ENCODE results near the gene DDO. TPM values are rescaled to one million over a fixed set of nuclear protein-coding genes. Genes with fewer than 3 reads are reported as not detected.

The DDO gene
- total RNA-seq, 2 experiments from 2014 or later, result not detected

DNA sequence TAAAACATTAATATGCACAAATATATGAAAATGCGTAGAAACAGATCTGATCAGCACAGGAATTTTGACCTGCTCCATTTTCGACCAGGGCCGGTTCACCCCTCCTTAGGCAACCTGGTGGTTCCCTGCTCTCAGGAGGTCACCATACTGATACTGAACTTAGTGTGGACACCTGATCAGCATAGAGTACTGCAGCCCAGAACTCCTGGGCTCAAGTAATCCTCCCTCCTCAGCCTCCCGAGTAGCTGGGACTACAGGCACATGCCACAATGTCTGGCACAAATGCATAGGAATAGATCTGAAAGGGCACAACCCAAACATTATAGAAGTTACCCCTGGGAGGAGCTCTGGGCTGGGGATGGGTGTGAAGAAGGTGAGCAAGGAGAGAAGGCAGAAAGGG, 24.7 kb upstream of the DDO start:
- H3K27ac Mint-ChIP-seq, result no peak overlapping the region
- ChIA-PET CTCF (interaction anchor here (0.8 kb wide), 1 partner anchor 66 kb away, joined by 3 read pairs; no protein-coding TSS in a partner anchor), POLR2A (no interaction called here)
- H3K27me3 Mint-ChIP-seq, result peaks cover 17% of the 10 kb centered on the region
- no peaks in the 10 kb centered on the region for H3K36me3 Mint-ChIP-seq (ENCODE audit: low read depth)
- DNase-seq (no peak), ATAC-seq (no peak)
- no peaks in the 10 kb centered on the region for H3K4me1 Mint-ChIP-seq
- no peak overlapping the region for H3K4me3 Mint-ChIP-seq
- H3K9me3 Mint-ChIP-seq (ENCODE audit: low read depth), result no peaks in the 10 kb centered on the region
- intact Hi-C loops (cut with DNase I, micrococcal nuclease), result no loop called here

DNA sequence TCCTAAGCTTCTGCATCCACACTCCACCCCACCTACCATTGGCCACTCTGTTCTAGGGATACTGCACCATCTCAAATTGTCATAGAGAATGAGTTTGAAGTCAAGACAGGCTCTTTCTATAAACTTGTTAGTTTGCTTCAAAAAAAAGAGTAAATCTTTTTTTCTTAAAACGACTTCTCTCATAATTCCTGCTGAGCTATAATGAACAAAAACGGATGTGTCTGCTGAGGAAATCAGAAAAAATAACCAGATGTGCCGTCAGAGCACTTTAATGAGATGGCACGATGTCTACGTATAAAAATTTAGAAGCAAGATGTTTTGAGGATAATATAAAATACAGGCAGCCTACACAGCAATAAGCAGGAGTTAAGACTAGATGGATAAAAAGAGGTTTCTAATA, 24.0 kb upstream of the DDO start:
- H3K36me3 Mint-ChIP-seq (ENCODE audit: low read depth), result no peaks in the 10 kb centered on the region
- POLR2A ChIA-PET, result no interaction called here

DNA sequence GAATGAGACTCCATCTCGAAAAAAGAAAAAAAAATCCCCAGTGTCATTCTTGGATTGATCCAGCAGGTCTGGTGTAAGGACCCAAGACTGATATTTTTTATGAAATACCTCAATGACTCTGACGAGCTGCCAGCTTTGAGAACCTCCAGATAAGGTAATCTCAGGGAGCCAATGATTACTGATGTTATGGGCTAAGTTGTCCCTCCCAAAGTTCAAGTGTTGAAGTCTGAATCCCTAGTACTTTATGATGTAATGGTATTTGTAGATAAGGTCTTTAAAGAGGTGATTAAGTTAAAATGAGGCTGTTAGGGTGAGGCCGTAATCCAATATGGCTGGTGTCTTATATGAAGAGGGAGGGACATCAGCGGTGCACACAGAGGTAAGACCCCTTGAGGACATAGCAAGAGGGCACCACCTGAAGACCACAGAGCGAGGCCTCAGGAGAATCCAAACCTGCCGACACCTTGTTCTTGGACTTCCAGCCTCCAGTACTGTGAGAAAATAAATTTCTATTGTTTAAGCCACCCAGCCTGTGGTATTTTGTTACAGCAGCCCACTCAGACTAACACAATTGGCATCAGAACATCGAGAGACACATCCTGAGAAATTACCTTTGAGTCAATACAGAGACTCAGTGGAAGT, 19.7 kb upstream of the DDO start:
- intact Hi-C loops (cut with DNase I, micrococcal nuclease), result no loop called here
- Mint-ChIP-seq H3K27me3 (peaks cover 9% of the 10 kb centered on the region), H3K4me1 (no peaks in the 10 kb centered on the region), H3K4me3 (no peak overlapping the region), H3K9me3 (ENCODE audit: low read depth) (no peaks in the 10 kb centered on the region), H3K27ac (no peak overlapping the region), H3K36me3 (ENCODE audit: low read depth) (no peaks in the 10 kb centered on the region)
- POLR2A ChIA-PET, result no interaction called here
- CTCF ChIA-PET, result no interaction called here
- DNase-seq (no peak), ATAC-seq (no peak)

More for the DNA sequence above, 24.0 kb upstream of the DDO start:
- H3K27ac Mint-ChIP-seq, result no peak overlapping the region
- DNase-seq, result no peak
- CTCF ChIA-PET, result no interaction called here
- ATAC-seq, result no peak
- H3K4me3 Mint-ChIP-seq, result no peak overlapping the region
- peaks cover 17% of the 10 kb centered on the region for H3K27me3 Mint-ChIP-seq
- H3K9me3 Mint-ChIP-seq (ENCODE audit: low read depth), result no peaks in the 10 kb centered on the region
- intact Hi-C loops (cut with DNase I, micrococcal nuclease), result no loop called here
- H3K4me1 Mint-ChIP-seq, result no peaks in the 10 kb centered on the region

DNA sequence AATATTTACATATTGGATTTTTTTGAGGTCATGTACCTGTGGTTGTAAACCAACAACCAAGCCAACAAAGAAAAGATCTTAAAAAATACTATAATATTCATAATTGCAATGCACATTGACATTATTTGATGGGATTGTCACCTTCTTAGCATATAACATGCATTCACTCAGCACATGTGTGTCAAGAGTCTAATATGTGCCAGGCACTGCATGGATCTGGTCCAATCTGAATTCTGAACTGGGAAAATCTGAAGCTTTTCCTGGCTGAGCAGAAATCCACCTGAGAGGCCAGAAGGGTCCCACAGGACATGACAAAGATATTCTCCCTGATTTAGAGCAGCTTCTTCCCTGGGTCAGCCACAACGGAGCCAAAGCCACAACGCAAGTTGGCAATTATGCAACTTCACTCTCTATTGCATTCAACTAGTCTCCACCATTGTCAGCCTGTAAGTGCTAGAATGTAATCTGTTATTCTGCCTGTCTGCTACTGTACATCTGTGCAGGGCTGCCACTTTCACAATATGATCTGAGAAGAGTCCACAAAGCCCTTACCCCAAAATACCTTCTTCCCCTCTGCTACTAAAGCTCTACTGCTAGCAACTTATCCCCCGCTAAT, 17.0 kb upstream of the DDO start:
- ChIA-PET POLR2A (no interaction called here), CTCF (no interaction called here)
- Mint-ChIP-seq H3K27me3 (peaks cover 2% of the 10 kb centered on the region), H3K36me3 (ENCODE audit: low read depth) (no peaks in the 10 kb centered on the region), H3K4me1 (no peaks in the 10 kb centered on the region), H3K27ac (no peak overlapping the region), H3K4me3 (no peak overlapping the region), H3K9me3 (ENCODE audit: low read depth) (no peaks in the 10 kb centered on the region)
- intact Hi-C loops (cut with DNase I, micrococcal nuclease), result no loop called here
- ATAC-seq, result no peak
- DNase-seq, result no peak

DNA sequence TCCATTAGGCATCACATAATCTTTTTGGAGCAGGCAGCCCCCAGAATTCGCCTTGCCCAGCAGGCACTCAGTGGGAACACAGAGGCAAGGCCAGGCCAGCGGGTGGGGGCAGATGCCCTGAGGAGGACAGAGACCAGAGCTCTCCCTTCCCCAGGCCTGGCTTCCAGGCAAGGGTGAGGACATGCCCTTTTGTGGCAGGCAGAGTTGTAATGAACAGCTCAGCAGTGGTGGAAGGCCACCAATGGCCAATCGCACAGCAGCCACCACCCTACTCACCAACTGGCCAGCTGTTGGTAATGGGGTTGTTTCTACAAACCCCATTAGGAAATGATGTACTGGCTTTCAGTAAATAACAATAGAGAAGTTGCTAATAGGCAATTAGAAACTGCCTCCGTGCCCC, 15.4 kb upstream of the DDO start:
- DNase-seq (no peak), ATAC-seq (no peak)
- Mint-ChIP-seq H3K4me1 (no peaks in the 10 kb centered on the region), H3K4me3 (no peak overlapping the region), H3K27ac (no peak overlapping the region), H3K27me3 (peaks cover 5% of the 10 kb centered on the region), H3K36me3 (ENCODE audit: low read depth) (no peaks in the 10 kb centered on the region), H3K9me3 (ENCODE audit: low read depth) (no peaks in the 10 kb centered on the region)
- ChIA-PET CTCF (no interaction called here), POLR2A (no interaction called here)
- intact Hi-C loops (cut with DNase I, micrococcal nuclease), result no loop called here

DNA sequence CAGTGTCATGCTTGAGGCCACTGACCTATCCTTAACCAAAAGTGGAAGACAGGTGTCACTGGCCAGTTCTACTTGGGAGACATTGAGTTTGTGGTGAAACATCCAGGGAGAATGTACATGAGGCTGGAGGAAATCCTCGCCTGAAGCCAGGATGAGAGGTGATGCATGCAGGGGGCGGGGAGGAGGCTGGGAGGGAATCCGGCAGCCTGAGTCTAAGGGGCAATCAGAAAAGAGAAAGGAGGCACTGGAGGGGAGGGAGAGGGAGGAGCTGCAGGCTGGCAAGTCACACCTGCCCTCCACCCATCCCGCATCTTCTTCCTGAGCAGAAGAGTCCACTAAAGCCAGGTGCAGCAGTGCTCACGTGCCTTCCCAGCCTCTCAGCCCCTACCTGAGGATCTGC, 14.9 kb upstream of the DDO start:
- intact Hi-C loops (cut with DNase I, micrococcal nuclease), result no loop called here
- H3K9me3 Mint-ChIP-seq (ENCODE audit: low read depth), result no peaks in the 10 kb centered on the region
- H3K4me3 Mint-ChIP-seq, result no peak overlapping the region
- H3K36me3 Mint-ChIP-seq (ENCODE audit: low read depth), result no peaks in the 10 kb centered on the region
- H3K4me1 Mint-ChIP-seq, result no peaks in the 10 kb centered on the region
- ATAC-seq (no peak), DNase-seq (no peak)
- ChIA-PET CTCF (interaction anchor here (0.5 kb wide), 1 partner anchor 455 kb away, joined by 3 read pairs; no protein-coding TSS in a partner anchor), POLR2A (no interaction called here)
- no peak overlapping the region for H3K27ac Mint-ChIP-seq
- peaks cover 5% of the 10 kb centered on the region for H3K27me3 Mint-ChIP-seq

DNA sequence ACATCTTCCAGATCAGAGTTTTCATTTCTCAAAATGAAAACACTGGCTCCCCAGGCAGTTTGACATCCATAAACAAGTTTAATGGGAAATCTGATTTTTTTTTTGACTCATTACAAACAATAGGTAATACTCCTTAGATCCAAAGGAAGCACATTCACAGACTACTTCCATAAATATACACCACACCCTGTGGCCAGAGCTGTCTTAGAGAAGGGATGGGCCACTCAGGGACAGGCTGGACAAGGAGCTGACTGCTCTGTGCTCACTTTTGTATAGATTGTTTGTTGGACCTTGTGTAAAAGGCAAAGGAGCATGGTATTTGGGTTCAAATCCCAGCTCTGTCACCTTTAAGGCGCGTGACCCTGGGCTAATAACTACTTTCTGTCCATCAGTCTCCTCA, 12.8 kb upstream of the DDO start:
- Mint-ChIP-seq H3K27ac (no peak overlapping the region), H3K4me3 (no peak overlapping the region), H3K4me1 (no peaks in the 10 kb centered on the region), H3K27me3 (peaks cover 13% of the 10 kb centered on the region), H3K9me3 (ENCODE audit: low read depth) (no peaks in the 10 kb centered on the region), H3K36me3 (ENCODE audit: low read depth) (no peaks in the 10 kb centered on the region)
- ChIA-PET CTCF (interaction anchor here (0.6 to 0.7 kb wide), 2 partner anchors 61 to 123 kb away, joined by 3 to 4 read pairs; no protein-coding TSS in a partner anchor), POLR2A (no interaction called here)
- intact Hi-C loops (cut with DNase I, micrococcal nuclease), result no loop called here
- DNase-seq (no peak), ATAC-seq (no peak)

DNA sequence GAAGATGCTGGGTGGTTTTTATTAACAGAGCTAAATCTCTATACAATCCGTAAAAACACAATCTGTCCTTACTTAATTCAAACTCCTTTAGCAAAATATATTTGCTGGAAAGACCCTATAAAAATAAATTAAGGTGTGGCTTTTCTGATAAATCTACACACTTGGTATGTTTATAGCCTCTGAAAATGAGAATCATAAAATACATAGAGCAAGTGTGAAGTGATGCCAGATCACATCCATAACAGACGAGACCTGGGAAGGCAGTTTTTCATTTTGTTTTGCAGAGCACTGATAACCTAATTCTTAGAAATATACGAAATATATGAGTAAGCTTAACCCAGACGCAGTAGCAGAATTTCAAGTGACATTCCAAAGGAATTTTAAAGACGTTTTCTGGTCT, 10.4 kb upstream of the DDO start:
- DNase-seq (no peak), ATAC-seq (no peak)
- ChIA-PET POLR2A (no interaction called here), CTCF (interaction anchor here (0.7 kb wide), 1 partner anchor 10 kb away, joined by 3 read pairs; no protein-coding TSS in a partner anchor)
- intact Hi-C loops (cut with DNase I, micrococcal nuclease), result no loop called here
- no peak overlapping the region for H3K4me3 Mint-ChIP-seq
- peaks cover 24% of the 10 kb centered on the region for H3K27me3 Mint-ChIP-seq
- H3K27ac Mint-ChIP-seq, result no peak overlapping the region
- H3K9me3 Mint-ChIP-seq (ENCODE audit: low read depth), result peaks cover 9% of the 10 kb centered on the region
- no peaks in the 10 kb centered on the region for H3K4me1 Mint-ChIP-seq
- H3K36me3 Mint-ChIP-seq (ENCODE audit: low read depth), result no peaks in the 10 kb centered on the region

DNA sequence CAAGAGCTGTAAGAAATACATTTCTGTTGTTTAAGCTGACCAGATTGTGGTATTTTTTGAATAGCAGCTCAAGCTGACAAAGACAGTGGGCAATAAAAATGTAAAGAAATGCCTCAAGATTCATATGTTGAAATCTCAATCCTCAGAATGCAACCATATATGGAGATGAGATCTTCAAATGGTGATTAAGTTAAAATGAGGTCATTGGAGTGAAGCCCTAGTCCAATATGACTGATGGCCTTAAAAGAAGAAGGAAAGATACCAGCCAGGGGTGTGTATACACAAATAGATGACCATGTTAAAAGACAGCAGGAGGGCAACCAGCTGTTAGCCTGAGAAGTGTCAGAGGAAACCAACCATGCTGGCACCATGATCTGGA, 7.1 kb upstream of the DDO start:
- H3K4me1 Mint-ChIP-seq, result no peaks in the 10 kb centered on the region
- intact Hi-C loops (cut with DNase I, micrococcal nuclease), result no loop called here
- no peak overlapping the region for H3K27ac Mint-ChIP-seq
- ChIA-PET POLR2A (no interaction called here), CTCF (interaction anchor here (0.7 kb wide), 1 partner anchor 367 kb away, joined by 3 read pairs; no protein-coding TSS in a partner anchor)
- H3K9me3 Mint-ChIP-seq (ENCODE audit: low read depth), result peaks cover 9% of the 10 kb centered on the region
- no peak overlapping the region for H3K4me3 Mint-ChIP-seq
- DNase-seq (no peak), ATAC-seq (no peak)
- peaks cover 28% of the 10 kb centered on the region for H3K27me3 Mint-ChIP-seq
- no peaks in the 10 kb centered on the region for H3K36me3 Mint-ChIP-seq (ENCODE audit: low read depth)

DNA sequence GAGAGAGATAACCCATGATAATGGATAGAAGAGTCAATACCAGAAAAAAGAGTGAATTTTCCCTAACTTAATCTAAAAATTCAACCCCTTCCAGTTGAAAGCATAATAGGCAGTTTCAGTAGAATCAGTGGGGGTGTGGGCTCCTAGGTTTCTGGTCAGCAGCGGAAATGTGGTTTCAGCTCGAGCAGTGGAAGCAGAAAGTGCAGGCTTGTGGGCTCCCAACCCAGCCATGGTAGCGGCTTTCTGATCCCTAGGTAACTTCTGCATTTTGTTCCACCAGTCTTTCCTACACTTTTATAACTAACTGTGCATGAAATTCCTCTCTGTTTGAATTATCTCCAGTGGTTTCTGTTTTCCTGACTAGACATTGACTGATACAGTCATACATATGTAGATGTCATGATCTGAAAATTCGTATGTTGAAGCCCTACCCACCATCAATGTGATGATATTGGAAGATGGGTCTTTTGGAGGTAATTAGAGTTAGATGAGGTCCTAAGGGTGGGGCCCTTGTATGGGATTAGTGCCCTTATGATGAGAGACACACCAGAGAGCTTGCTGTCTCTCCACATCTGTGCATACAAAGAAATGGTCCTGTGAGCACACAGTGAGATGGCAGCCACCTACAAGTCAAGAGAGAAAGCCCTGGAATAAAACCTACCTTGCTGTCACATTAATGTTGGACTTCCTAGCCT, 6.5 kb upstream of the DDO start:
- CTCF ChIA-PET, result interaction anchor here (0.7 kb wide), 1 partner anchor 367 kb away, joined by 3 read pairs; no protein-coding TSS in a partner anchor
- Mint-ChIP-seq H3K4me1 (no peaks in the 10 kb centered on the region), H3K36me3 (ENCODE audit: low read depth) (no peaks in the 10 kb centered on the region), H3K27ac (no peak overlapping the region), H3K4me3 (no peak overlapping the region), H3K9me3 (ENCODE audit: low read depth) (peaks cover 9% of the 10 kb centered on the region), H3K27me3 (peaks cover 28% of the 10 kb centered on the region)
- DNase-seq (no peak), ATAC-seq (no peak)
- intact Hi-C loops (cut with DNase I, micrococcal nuclease), result no loop called here
- POLR2A ChIA-PET, result no interaction called here

DNA sequence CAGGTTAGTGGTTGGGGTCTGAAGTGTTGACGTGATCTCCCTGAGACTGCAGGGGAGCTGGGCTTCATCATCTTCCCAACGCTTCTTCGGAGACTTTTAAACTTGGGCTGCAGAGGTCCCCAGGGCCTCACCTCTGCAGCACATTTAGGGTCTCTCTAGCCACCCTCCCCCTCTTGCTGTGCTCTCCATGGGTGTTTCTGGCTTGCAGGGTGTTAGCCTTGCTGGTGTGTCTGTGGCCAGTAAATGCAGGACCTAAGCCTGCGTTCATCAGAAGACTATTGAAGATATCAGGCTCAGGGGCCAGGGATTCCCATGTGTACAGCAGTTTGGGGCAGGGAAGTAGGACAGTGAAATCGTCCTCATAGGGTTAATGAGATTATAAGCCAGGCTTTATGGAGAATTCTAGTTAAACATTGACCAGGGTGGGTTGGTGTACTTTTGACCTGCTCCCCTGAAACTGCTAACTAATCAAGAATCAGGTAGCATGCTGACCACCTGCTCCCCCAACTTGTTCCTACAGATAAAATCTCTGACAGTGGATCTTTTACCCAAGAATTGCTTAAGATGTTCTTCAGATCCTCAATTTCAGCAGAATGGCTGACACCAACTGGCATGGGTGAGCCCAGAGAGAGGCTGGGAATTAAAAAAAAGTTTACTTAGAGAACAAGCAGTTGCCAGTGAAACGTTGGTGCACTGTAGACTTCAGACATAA, 3.8 kb upstream of the DDO start:
- H3K27me3 Mint-ChIP-seq, result peaks cover 19% of the 10 kb centered on the region
- H3K4me3 Mint-ChIP-seq, result no peak overlapping the region
- no peaks in the 10 kb centered on the region for H3K36me3 Mint-ChIP-seq (ENCODE audit: low read depth)
- intact Hi-C loops (cut with DNase I, micrococcal nuclease), result no loop called here
- ChIA-PET POLR2A (no interaction called here), CTCF (no interaction called here)
- H3K9me3 Mint-ChIP-seq (ENCODE audit: low read depth), result peaks cover 9% of the 10 kb centered on the region
- H3K4me1 Mint-ChIP-seq, result peaks cover 2% of the 10 kb centered on the region
- DNase-seq, result no peak
- no peak overlapping the region for H3K27ac Mint-ChIP-seq
- ATAC-seq, result no peak

DNA sequence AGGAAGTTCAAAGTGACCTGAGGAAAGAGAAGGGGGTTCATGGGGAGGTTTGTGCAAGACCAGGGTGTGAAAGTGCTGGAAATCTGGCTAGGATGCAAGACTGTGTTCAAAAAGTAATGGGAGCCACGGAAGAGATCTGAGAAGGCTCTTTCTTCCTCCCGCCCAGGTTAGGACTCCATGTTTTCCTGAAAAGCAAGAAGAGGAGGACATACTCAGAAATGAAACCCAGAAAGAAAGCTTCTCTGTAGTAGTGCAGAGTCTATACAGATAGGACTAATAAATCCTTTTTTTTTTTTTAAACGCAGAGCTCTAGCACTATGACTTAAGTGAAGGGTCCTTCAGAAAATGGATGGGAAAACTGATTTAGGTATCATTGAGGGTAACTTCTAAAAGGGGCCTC, 3.2 kb upstream of the DDO start:
- intact Hi-C loops (cut with DNase I, micrococcal nuclease), result no loop called here
- Mint-ChIP-seq H3K4me3 (no peak overlapping the region), H3K4me1 (peaks cover 2% of the 10 kb centered on the region), H3K36me3 (ENCODE audit: low read depth) (no peaks in the 10 kb centered on the region), H3K27me3 (peaks cover 15% of the 10 kb centered on the region), H3K27ac (no peak overlapping the region), H3K9me3 (ENCODE audit: low read depth) (peaks cover 9% of the 10 kb centered on the region)
- DNase-seq, result no peak
- CTCF ChIA-PET, result no interaction called here
- ATAC-seq, result no peak
- POLR2A ChIA-PET, result no interaction called here

Data from activated CD4-positive, alpha-beta T cell treated with anti-CD3 and anti-CD28 coated beads for 36 hours (primary cell).